GM19467 (cell line): Measurements from ENCODE around the gene CCNT2.
"Not testable (repeated sequence)": the region's sequence is repeated elsewhere in the genome, so short reads cannot be mapped to it uniquely, and the experiment has no call there.

Experiments used
- ATAC-seq: cut with Tn5 transposase; IDR thresholded peaks from one replicate; pipeline ENCODE4 v1.9.1; 2021; ENCODE audit warnings: mild to moderate bottlenecking, moderate library complexity; ENCODE audit not compliant: unreplicated experiment

Gene CCNT2

GRCh38 chr2:134918526-134919340 is at the start of gene CCNT2:
TSS of gene CCNT2 (plus strand) at chr2:134918822. CDS start at chr2:134918855, 33 bp downstream.
- peak; percentile 80 for ATAC-seq

GRCh38 chr2:134869946-134870736 is 48.5 kb upstream of the CCNT2 start:
- no peak for ATAC-seq

- no peak for ATAC-seq
Measured at GRCh38 chr2:134873152-134873551, 45.5 kb upstream of the CCNT2 start.

- ATAC-seq: no peak
Measured at GRCh38 chr2:134875309-134875708, 43.3 kb upstream of the CCNT2 start.

- ATAC-seq: no peak
Measured at GRCh38 chr2:134882773-134883172, 35.8 kb upstream of the CCNT2 start.

GRCh38 chr2:134883552-134884293 is 34.9 kb upstream of the CCNT2 start:
- ATAC-seq: no peak

GRCh38 chr2:134884435-134884834 is 34.2 kb upstream of the CCNT2 start:
- no peak for ATAC-seq

GRCh38 chr2:134892282-134893035 is 26.2 kb upstream of the CCNT2 start:
- no peak for ATAC-seq

GRCh38 chr2:134897932-134898331 is 20.7 kb upstream of the CCNT2 start:
- ATAC-seq: no peak

GRCh38 chr2:134899204-134899603 is 19.4 kb upstream of the CCNT2 start:
- no peak for ATAC-seq

- ATAC-seq: no peak
Measured at GRCh38 chr2:134900151-134900550, 18.5 kb upstream of the CCNT2 start.

GRCh38 chr2:134903701-134904100 is 14.9 kb upstream of the CCNT2 start:
- ATAC-seq: not testable (repeated sequence)

GRCh38 chr2:134905168-134905567 is 13.5 kb upstream of the CCNT2 start:
- no peak for ATAC-seq

- no peak for ATAC-seq
Measured at GRCh38 chr2:134906726-134907125, 11.9 kb upstream of the CCNT2 start.

- ATAC-seq: not testable (repeated sequence)
Measured at GRCh38 chr2:134907441-134908116, 11.0 kb upstream of the CCNT2 start.

GRCh38 chr2:134910763-134911399 is 7.7 kb upstream of the CCNT2 start:
- no peak for ATAC-seq

- no peak for ATAC-seq
Measured at GRCh38 chr2:134911400-134911785, 7.2 kb upstream of the CCNT2 start.

GRCh38 chr2:134912361-134912760 is 6.3 kb upstream of the CCNT2 start:
- ATAC-seq: no peak

- ATAC-seq: no peak
Measured at GRCh38 chr2:134917360-134917865, 1.2 kb upstream of the CCNT2 start.
